ENCODE measurements around the gene NIPA2.

The NIPA2 gene

GRCh38 chr15:22917556-22917955, 79.1 kb downstream of the NIPA2 start:
- DNase-seq (ENCODE audit: low spot score) (no peak), ATAC-seq (ENCODE audit: low read depth) (no peak)
- Histone ChIP-seq H3K27ac (ENCODE audit: poor library complexity, severe bottlenecking) (peak overlapping the region; percentile 48), H3K4me3 (ENCODE audit: severe bottlenecking) (no peak overlapping the region), H3K9me3 (ENCODE audit: severe bottlenecking) (no peaks in the 10 kb centered on the region), H3K36me3 (ENCODE audit: low read depth) (peaks cover 81% of the 10 kb centered on the region), H3K27me3 (ENCODE audit: insufficient read depth, poor library complexity, severe bottlenecking) (no peaks in the 10 kb centered on the region), H3K4me1 (ENCODE audit: insufficient read depth, poor library complexity, severe bottlenecking) (no peaks in the 10 kb centered on the region)
- TF ChIP-seq, protein P1, sequence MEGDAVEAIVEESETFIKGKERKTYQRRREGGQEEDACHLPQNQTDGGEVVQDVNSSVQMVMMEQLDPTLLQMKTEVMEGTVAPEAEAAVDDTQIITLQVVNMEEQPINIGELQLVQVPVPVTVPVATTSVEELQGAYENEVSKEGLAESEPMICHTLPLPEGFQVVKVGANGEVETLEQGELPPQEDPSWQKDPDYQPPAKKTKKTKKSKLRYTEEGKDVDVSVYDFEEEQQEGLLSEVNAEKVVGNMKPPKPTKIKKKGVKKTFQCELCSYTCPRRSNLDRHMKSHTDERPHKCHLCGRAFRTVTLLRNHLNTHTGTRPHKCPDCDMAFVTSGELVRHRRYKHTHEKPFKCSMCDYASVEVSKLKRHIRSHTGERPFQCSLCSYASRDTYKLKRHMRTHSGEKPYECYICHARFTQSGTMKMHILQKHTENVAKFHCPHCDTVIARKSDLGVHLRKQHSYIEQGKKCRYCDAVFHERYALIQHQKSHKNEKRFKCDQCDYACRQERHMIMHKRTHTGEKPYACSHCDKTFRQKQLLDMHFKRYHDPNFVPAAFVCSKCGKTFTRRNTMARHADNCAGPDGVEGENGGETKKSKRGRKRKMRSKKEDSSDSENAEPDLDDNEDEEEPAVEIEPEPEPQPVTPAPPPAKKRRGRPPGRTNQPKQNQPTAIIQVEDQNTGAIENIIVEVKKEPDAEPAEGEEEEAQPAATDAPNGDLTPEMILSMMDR (IDR thresholded peaks at IDR 0.05; ENCODE audit: poor library complexity, severe bottlenecking), result no peak

All from RWPE2 (cell line).